GM11168 (cell line): ENCODE results near the gene MYO1D.
"Not testable (repeated sequence)": the region's sequence is repeated elsewhere in the genome, so short reads cannot be mapped to it uniquely, and the experiment has no call there.

Experiments
- in situ Hi-C: fragments of 300-500 bp; cut with MboI; formaldehyde crosslinking; loops from one replicate; pipeline ENCODE4 v1.12.0; 2022; ENCODE audit warnings: low sequenced_read_pairs; ENCODE audit not compliant: unreplicated experiment

MYO1D gene

DNA sequence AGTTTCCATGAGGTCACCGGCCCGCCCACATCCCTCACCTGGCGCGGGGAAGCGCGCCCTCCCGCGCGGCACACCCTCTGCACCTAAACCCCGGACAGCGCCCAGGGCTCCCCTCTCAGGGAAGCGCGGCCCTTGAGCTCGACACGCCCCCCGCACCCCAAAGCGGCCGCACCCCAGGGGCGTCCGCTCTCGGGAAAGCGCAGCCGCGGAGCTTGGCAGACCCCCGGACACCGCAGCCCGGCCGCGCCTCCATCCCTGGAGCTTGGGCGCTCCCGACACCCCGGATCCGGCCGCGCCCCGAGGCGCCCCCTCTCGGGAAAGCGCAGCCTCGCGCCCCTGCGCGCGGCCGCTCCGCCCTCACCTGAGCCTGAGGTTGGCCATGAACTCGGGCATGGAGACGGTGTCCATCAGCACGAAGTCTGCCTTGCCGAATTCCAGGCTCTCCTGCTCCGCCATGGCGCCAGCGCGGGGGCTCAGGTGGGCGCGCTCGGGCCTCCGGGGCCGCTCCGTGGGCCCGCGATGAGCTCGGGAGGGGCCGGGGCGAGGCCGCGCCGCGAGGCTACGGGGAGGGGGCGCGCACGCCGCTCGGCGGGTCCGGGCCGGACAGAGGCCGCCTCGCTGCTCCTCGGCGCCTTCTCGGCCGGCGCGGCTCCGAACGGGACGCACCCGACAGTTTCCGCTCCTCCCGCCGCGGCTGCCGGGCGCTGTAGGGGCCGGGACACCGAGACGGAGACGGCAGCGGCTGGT, at the start of gene MYO1D:
MYO1D (minus strand) TSS at position 708 of the 747 bp plus-strand sequence; CDS start at position 456, 252 bp downstream.
- in situ Hi-C loops: no loop called here

DNA sequence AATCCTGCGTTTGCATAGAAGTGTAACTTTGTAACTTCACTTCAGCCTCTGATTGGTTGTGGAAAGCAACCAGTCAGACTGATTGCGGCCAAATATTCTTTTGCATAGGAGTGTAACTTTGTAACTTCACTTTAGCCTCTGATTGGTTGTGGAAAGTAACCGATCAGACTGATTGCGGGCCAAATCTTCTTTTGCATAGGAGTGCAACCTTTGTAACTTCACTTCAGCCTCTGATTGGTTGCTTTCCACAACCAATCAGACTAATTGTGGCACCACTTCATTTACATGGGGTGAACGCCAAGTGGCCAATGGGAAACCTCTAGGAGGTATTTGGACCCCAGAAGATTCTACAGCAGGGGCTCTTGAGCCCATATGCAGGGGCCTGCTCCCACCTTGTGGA, 49.3 kb upstream of the MYO1D start:
- in situ Hi-C loops: no loop called here

DNA sequence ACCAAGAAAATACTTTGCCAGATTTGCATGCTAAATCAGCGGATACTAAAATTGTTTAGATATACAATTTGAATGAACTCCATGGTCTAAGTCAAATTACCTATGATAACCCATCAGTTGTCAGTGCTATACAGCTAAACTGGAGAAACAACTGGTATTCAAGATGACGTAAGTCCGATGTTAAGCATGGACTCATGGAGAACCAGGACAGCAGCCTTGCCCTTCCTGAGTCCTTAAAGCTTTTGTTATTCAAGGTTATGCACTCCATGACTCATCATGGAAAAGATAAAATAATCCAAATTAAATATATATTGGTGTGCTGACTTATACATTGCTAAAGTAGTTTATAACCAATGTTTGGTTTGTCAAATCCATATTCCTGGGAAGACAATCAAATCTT, 47.0 kb upstream of the MYO1D start:
- in situ Hi-C loops: not testable (repeated sequence)

DNA sequence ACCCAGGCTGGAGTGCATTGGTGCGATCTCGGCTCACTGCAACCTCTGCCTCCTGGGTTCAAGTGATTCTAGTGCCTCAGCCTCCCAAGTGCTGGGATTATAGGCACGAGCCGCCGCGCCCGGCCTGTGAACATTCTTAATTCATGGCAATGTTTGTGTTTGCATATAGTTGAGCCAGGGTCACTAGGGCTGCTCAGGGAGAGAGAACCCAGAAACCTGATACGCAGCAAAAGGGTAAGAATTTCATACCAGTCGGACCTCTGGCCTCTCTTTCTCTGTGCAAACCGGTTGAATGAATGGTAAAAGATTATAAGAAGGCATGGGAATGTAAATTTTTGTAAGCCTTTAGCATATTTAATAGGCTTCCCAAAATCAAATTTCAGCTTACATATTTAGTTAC, 44.1 kb upstream of the MYO1D start:
- in situ Hi-C loops: no loop called here

DNA sequence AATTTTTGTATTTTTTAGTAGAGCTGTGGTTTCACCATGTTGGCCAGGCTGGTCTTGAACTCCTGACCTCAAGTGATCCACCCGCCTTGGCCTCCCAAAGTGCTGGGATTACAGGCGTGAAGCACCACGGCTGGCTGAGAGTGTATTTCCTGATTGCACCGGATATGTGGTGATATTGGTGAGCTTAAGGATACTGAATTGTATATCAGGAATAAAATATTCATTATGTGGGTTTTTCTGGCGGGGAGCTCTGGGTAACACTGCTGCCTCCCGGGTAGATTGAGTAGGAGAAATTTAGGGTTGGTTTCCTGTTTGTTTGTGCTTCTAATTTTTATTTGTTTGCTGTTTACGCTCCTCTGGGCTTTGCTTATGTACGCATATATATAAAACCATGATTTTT, 43.4 kb upstream of the MYO1D start:
- in situ Hi-C loops: no loop called here

DNA sequence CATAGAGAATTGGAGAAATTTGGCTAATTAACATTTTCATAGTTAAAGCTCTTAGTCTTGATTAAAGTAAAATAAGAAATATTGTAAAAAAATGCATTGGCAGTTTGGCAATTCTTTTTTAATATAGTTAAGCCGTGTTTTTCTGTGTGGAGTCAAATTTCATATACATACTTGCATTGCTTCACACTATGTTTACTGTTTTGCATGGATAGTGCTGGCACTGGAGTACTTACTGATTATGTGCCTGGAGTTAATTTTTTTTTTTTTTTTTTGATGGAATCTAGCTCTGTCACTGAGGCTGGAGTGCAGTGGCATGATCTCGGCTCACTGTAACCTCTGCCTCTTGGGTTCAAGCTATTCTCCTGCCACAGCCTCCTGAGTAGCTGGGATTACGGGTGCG, 43.0 kb upstream of the MYO1D start:
- in situ Hi-C loops: not testable (repeated sequence)

DNA sequence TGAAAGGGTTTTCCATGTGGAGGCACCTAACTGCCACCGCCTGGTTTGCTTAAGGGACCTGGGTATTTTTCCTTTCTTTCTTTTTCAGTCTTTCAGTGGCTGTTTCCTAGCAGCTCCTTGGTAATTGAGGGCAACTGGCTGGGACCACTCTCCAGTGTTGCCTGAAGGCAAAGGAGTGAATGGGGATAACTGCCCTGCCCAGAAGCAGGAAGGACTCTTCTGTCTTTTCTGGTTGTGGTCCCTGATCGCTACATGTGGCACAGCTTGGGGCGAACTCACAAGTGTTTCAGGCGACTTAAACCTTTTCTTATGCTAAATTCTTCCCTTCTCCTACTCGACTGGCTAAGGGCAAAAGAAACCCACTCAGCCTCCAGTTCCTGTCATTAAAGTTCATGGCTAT, 40.9 kb upstream of the MYO1D start:
- in situ Hi-C loops: no loop called here

DNA sequence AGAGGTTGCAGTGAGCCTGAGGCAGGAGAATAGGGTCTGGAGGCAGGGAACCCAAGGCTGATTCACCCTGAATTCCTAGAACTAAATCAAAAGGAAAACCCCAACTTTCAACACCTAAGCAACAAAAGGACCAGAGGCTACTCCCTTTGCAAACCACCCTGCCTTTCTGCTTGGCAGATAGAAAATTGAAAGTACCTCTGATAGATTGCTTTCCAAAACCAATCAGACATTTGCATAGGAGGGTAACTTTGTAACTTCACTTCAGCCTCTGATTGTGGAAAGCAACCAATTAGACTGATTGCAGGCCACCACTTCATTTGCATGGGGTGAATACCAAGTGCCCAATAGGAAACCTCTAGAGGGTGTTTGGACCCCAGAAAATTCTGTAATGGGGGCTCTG, 40.2 kb upstream of the MYO1D start:
- in situ Hi-C loops: no loop called here

DNA sequence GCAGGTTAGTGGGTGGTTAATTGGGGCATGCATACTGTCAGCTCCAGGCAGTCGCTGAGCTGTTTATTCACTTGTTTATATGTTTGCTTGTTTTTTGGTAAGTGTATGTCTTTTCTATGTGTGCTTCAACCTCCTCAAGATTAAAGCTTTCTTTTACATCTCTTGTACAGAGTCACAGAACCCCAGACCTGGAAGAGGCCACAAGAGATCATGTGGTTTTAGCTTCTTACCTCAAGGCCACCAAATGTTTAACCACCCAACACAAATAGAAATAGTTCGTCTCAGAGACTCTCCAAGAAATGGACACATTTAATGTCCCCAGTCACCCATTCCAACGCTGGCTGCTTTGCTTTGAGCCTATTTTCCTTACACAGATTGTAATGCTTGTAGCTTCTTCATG, 39.2 kb upstream of the MYO1D start:
- in situ Hi-C loops: no loop called here

DNA sequence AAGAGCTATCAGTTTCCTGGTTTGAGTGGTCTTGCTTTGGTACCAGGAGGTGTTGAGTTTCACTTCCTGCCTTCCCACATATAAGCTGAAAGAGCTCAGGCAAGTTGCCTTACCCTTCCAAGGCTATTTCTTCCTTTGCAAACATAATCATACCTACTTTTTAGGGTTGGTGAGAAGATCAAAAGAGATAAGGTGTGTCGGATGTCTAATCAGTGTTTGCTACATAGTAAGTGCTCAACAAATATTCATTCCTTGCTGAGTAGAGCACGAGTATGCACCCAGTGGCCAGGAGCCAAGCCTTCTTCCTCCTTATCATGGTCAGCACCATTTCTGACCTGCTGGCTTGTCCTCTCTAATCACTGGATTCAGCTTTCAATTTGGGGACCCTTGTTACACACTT, 38.3 kb upstream of the MYO1D start:
- in situ Hi-C loops: no loop called here

DNA sequence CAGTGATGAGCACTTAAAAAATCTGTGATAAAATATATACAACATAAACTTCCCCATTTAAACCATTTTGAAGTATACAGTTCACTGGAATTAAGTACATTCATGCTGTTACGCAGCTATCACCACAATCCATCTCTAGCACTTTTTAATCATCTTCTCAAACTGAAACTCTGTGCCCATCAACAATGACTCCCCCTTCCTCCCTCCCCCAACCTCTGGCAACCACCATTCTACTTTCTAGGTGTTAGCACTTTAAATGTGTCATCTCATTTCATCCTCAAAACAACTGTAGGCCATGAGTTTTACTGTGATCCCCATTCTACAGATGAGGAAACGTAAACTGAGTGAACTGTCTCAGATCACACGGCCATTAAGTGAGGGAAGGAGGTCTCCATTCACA, 37.3 kb upstream of the MYO1D start:
- in situ Hi-C loops: no loop called here

DNA sequence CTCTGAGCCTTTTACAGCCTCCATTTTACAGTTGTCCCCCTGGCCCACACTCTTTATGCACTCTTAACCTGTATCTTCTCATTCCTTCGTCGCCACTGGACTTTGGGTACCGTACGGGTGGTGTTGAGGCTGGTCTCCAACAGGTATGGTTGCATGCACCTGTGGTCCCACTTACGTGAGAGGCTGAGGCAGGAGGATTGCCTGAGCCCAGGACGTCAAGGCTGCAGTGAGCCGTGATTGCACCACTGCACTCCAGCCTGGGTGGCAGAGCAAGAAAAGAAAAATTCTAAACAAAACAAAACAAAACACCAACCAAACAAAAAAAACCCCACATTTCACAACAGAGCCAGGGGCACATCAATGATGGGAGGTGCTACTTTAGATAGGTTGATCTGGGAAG, 36.7 kb upstream of the MYO1D start:
- in situ Hi-C loops: no loop called here

DNA sequence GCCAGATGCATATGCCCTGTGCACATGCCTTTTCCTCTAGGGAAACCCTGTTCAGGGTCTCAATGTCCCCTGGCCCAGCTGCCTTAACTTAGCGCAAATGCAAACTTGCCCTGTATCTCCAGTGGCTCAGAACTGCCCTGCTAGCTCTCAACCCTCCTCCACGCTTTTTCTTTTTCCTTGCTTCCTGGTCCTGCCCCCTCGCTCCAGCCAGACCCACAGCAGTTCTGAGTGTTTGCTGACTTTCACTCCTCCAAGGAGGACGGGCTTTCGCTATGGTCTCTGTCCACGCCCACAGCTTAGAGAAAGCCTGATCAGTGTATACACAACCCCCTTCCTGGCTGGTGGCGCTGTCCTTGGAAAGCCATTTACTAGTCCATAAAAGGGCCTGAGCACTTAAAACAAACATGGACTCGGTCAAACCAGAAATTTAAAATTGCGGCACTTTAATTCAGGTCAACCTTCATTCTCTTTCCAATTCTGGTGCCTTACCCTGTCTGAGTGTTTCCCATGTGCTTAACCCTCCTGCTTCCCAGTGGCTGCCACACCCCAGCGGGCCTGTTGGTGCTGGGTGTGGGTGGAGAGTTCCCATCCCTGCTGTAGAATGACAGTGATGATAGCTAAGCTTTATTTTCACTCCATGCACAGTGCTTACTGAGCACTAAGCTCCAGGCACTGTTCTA, 35.4 kb upstream of the MYO1D start:
- in situ Hi-C loops: no loop called here

DNA sequence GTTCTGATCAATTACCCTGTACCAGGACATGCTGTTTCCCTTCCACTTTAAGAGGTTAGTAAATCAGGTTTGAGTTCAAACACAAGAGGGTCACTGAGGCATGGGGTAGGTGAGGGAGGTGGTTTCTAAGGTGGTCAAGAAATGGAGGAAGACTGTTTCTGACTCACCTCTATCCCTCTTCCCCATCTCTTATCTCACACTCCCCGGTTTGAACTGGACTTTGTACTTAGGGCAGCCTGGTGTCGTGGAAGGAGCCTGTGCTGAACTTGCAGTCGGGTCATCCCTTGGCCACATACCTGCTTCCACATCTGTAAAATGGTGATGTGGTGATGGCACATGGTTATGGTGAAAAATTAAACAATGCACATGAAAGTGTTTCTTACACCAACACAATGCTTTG, 33.8 kb upstream of the MYO1D start:
- in situ Hi-C loops: no loop called here

DNA sequence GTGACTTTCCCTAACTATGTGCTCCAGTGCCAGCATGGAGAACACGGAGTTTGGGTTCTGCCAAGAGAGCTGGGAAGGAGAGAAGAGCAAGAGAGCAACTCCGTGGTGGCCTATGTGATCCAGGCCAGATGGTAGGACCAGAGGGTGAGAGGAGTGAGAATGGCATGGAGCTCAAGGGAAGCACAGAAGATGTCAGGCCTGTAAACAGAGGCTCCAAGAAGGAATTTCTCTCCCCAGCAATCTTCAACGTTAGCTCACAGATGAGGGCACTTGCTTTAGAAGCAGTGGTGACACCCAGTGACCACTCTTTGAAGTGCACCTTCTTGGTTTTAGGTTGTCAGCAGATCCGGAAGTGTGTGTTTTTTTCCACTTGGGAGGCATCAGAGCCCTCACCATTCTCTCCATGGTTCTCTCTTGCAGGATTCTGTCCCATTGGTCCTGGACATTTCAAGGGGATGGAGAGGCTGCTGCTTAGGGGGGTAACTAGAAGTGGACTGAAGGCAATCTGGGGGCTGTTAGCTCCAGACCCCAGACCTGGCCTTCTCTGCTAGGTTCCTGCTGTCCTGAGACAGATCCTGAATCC, 33.0 kb upstream of the MYO1D start:
- in situ Hi-C loops: no loop called here

DNA sequence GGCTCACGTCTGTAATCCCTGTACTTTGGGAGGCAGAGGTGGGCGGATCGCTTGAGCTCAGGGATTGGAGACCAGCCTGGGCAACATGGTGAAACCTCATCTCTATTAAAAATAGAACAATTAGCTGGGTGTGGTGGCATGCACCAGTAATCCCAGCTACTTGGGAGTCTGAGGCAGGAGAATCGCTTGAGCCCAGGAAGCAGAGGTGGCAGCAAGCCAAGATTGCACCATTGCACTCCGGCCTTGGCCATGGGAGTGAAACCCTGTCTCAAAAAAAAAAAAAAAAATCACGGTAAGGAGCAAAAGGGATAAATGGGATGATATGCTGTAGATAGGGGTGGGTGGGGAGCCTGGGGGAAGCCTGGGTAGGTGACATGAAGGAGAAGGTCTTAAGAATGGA, 30.7 kb upstream of the MYO1D start:
- in situ Hi-C loops: no loop called here

DNA sequence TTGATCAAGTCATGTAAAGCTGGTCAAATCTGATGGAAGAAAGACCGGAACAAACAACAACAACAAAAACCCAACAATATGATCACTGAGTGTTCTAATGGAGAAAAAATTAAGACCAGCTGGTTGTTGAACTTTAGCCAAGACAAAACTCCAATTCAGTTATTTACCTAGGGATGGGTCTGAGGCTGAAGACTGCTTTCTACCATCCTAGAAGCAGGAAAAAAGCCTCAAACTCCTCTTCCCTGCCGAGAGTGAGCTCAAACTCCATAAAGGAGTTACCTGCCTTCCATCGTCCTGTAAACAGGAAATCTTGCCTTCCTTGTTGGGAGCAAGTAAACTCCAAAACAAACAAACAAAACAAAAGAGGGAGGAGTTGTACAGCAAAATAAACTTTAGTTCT, 28.0 kb upstream of the MYO1D start:
- in situ Hi-C loops: no loop called here

DNA sequence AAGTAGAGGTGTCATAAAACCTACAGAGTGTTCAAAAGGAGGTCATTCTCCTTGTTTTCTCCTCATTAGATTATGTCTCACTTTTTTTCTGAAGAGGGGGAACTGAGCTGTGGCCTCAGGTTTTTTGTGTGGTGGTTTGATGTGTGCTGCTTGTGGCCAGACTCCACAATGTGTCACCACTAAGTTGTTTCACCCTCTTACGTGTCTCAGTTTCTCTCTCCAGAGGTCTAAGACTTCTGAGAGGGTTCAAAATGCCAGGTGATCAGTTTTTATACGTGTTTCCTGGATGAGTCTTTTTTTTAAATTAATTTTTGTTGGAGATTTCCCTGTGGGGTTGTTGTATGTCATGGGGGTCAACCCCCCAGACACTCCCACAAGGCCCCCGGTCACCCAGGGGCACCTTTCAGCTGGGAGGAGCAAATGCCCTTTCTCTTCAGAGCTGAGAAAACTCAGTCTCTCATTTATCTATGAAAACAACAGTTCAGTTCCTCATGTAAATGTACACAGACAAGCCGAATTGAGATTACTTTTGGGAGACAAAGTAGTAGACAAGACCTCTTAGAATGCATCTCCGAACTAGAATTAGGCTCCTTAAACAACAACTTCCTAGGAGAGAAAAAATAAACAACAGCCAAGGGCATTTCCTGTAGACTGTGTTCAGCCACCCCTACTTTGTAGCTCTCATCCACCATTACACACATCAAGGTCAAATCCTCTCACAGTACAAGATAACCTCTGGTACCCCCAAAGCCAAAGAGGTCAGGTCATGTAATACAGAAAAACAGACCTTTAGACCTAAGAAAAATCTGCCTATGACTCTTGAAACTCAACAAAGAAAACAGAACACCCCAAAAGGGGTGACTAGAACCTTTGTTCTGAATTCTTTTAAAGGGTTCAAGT, 27.1 kb upstream of the MYO1D start:
- in situ Hi-C loops: no loop called here

DNA sequence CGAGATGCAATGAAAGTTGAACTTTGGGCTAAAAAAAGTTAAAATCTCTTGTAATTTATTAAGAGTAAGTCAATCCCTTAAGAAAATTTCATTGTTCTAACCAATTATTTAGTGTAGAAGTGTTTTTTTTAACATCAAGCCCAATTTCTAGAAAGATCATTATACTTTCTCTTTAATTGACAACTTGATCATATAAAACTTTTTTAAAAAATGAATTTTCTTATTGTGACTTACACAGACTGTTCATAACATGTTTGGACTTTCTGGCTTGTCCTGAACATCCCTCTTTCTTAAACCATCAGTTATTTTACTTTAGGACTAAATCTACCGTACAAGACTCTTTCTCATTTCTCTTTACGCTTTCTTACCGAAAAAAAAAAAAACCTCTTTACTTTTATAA, 24.8 kb upstream of the MYO1D start:
- in situ Hi-C loops: no loop called here

DNA sequence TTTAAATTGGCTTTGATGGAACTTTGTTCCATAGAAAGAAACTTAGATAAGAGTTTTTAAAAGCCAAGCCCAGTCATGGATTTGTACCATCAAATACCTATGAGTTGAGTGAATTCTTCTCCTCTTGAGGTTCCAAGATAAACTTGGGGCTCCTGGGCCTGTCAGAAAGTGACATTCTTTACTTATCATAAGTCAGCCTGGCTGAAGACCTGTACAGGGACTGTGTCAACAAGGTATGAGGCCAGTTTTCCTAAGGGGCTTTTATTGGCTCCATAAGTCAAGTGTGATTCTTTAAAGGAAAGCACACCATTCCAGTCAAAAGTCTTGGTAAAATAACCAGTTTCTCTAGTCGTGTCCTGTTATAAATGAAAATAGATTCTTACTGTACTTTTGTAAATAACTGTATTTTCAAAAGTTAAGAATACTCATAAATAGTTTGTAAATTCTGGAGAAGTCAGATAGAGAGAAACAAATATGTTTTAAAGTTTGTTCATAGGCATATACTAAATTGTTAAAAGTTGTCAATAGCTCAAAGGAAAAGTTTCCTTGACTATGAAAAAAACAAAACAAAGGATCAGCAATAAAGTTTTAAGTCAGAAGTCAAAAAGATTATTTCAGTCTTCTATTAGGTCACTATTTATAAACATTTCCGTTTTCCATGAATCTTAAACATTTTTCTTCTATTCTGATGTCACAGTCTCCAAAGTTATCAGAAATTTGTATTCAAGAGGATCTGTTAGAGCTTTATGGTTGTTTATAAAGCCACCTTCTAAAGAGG, 22.5 kb upstream of the MYO1D start:
- in situ Hi-C loops: no loop called here
